HG03060 (cell line): ENCODE results near the gene ZBTB45.
"Not testable (repeated sequence)": the region's sequence is repeated elsewhere in the genome, so short reads cannot be mapped to it uniquely, and the experiment has no call there.

Experiments used
- ATAC-seq: cut with Tn5 transposase; IDR thresholded peaks from one replicate; pipeline ENCODE4 v1.9.1; 2021; ENCODE audit warnings: low read depth, moderate number of reproducible peaks; ENCODE audit not compliant: unreplicated experiment

Gene ZBTB45

GRCh38 chr19:58542641-58543372, 23.2 kb upstream of the ZBTB45 start:
- not testable (repeated sequence) for ATAC-seq

- not testable (repeated sequence) for ATAC-seq
Observed at GRCh38 chr19:58539169-58539559, 19.6 kb upstream of the ZBTB45 start.

DNA sequence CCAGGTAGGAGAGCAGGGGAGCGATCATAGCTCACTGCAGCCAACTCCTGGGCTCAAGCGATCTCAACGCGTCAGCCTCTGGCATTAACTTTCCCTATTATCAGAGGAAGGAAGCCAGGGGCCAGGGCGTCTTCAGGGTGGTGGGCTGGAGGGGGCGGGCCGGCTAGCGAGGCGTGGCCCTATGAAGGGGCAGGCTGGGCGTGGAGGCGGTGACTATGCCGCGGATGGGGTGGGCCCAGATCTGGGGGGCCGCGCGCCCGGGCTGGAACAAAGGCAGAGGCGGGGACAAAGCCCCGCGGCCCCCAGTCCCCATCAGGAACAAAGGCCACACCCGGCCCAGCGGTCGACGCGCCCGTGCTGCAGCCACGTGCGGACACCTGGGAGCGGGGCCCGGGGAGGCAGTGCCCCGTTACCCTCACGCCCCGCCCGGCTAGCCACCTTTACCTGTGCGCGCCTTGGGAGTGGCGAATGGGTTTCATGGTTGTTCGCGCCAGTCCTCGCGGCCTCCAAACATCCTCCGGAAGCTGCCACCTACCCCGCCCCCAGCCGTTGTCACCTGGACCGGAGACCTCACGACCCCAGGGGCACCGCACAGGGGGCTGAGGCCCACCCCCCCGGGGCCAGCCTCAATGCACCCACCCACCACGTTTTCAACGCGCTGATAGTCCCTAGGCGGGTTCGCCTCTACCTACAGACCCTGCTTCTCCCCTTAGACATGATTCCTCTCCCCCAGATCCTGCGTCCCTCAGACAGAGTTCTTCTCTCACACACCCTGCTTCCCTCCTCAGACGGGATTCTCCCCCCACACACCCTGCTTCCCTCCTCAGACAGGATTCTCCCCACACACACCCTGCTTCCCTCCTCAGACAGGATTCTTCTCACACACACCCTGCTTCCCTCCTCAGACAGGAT, 18.9 kb upstream of the ZBTB45 start:
- no peak for ATAC-seq

DNA sequence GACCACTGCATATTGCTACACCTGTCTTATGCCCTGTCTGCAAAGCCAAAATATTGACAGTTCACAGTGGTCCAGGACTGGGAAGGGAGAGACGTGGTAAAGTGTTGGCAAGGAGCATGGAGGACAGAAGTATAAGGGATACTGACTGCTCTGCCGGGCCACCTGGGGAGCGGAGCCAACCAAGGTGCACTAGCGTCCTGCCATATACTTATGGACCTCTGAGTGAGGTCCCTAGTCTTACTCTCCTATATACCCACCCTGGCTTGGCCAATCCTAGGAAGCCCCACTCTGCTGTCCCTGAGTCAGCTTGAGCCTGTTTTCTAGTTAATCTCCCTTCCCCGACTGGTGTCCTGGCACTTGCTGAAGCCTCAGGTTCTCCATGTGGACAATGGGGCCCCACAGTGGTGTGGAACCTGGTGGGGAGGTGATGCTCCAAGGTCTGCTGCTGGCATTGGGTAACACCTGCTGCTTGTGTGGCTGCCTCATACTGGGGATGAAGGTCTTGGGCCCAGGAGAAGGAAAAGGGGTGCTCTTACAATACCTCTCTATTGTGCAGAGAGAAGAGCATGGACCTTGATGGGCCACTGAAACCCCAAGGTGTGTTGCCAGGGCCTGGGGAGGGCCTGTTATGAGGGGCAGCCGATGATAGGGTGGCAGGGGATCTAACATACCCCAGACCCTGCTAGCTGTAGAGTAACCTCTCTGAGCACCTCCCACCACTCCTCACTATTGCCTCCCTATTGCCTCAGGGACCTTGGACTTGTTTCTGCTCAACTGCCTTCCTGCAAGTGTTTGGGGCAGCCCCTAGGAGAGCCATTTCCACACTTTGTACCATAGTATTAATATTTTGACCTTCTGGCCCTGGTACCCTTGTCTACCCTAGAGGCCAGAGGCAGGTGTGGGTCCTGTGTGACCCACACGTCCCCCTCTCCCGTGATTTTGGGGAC, 17.5 kb upstream of the ZBTB45 start:
- ATAC-seq, result no peak

GRCh38 chr19:58535857-58536256, 16.2 kb upstream of the ZBTB45 start:
- ATAC-seq, result no peak

- ATAC-seq, result no peak
Observed at GRCh38 chr19:58531034-58531840, 11.6 kb upstream of the ZBTB45 start.

DNA sequence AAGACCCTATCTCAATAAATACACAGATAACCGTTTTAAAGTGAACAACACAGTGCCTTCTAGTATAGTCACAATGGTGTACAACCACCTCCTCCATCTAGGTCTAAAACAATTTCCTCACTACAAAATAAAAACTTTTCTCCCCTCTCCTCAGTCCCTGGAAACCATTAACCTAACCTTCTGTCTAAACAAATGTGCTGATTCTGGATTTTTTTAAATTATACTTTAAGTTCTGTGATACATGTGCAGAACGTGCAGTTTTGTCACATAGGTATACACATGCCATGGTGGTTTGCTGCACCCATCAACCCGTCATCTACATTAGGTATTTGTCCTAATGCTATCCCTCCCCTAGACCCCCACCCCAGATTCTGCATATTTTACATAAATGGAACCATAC, 9.8 kb upstream of the ZBTB45 start:
- ATAC-seq, result no peak

GRCh38 chr19:58522709-58523108, 3.1 kb upstream of the ZBTB45 start:
- no peak for ATAC-seq

GRCh38 chr19:58521651-58522050, 2.0 kb upstream of the ZBTB45 start:
- no peak for ATAC-seq

GRCh38 chr19:58520257-58520599, 618 bp upstream of the ZBTB45 start:
- no peak for ATAC-seq

DNA sequence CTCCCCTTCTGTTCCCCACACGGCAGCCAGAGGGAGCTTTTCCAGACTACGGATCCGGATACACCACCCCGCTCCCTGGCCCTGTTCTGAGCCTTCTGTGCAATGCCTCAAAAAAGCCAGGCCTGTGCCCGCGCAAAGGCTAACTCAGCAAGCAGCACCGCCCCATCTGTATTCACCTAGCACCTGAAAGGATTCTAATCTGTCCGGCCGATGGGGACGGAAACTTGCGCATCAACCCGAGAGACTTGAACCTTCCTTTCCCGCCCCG, 589 bp downstream of the ZBTB45 start:
- ATAC-seq, result no peak

- ATAC-seq, result no peak
Observed at GRCh38 chr19:58518256-58519086, 1.1 kb downstream of the ZBTB45 start.

DNA sequence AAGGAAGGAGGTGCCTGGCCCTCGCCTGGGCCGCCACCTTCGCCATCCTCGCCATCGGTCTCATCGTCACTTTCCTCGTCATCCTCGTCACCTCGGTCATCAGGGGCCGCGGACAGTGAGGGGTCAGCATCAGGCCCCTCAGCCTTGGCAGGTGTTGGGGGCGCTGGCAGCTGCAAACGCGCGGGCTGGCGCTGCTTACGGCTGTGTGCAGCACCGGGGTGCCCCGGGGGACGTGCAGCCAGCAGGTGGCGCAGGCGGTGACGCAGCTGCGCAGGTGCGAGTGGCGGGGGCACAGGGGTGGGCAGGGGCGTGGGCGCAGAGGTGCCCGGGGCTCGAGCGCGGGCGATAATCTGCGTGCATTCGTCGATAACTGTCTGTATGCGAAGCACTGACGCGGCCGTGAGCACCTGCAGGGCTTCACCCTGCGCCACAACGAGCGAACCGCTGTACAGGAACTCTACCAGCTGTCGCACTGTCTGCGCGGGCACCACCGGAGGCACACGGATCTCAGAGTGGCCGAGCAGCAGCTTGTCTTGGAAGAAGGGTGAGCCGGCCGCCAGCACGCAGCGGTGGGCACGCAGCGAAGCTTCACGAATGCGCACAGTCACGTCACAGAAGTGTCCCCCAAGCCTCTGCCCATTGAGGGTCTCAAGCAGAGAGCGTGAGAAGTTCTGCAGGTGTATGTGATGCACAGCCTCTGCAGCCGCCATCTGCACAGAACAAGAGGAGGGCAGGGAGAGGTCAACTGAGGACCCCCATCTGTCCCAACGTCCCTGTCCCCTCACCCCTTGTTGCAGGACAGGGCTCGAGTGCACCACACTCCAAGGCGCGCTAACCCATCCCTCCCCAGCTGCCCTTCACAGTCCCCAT, 2.4 kb downstream of the ZBTB45 start:
- ATAC-seq, result no peak

DNA sequence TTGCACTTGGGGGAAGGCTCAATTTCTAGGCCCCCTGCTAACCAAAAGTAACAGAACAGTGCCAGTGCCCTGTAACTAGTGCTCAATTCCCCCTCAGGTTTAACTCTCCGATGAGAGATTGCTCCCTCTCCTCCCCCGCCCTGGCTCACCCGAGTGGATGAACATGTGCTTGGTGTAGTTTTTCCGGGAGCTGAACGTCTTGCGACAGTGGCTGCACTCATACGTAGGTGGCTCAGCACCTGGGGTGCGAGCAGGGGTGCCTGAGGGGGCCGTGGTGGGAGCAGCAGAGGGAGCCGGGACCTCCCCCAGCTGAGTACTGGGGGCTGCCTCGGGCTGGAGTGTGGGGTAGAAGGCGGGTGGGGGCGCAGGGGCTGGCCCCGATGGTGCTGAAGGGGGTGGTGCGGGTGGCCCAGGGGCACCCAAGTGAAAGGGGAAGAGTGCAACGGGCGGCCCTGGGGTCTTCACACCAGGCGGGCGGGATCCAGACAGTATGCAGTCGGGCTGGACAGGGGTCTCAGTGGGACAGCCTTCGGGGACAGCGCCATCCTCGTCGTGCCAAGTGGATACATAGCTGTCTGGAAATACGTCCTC, 3.3 kb downstream of the ZBTB45 start:
- no peak for ATAC-seq

GRCh38 chr19:58515259-58515658, 4.4 kb downstream of the ZBTB45 start:
- ATAC-seq, result no peak

DNA sequence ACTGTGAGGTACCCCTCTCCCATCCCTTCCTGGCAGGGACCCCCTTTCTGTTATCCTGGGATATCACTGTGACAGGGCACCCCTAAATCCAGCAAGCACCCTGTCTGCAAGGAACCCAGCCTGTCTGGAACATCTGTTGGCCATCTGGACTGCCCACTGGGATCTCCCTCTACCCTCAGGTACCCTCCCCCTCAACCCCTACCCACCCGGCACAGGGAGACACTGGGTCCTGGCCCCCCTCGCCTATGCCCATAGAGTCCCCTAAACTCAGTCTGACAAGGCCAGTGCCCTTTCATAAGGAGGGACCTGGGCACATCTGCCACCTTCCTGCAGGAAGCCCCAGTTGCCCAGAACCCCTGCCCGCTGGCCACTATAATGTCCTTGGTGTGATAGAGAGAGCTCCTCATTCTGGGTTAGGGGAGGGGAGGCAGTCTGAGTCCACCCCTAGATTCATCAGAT, 5.0 kb downstream of the ZBTB45 start:
- ATAC-seq, result no peak

GRCh38 chr19:58513694-58514563, 5.7 kb downstream of the ZBTB45 start:
- no peak for ATAC-seq
